K562 (cell line): ENCODE data around the gene NTN1. TPM values are rescaled to one million over a fixed set of nuclear protein-coding genes. Genes with fewer than 3 reads are reported as not detected.

Source experiments
- ATAC-seq: fragments of 200-7000 bp; cut with Tn5 transposase; 3 replicates; pipeline ENCODE4 v1.9.1; 2020; ENCODE audit warnings: moderate library complexity
- BruUV-seq: library from RNA; stranded (reverse); fragments of 400-500 nt; replicated peaks from 2 replicates; lab custom pipeline; 2021; lab: Mats Ljungman, UMichigan
- CTCF ChIA-PET: fragments of 300-600 bp; formaldehyde crosslinking; extraction: SDS; loops from one replicate; lab custom pipeline; 2021; ENCODE audit warnings: low intra/inter-chr PET ratio; lab: Yijun Ruan, JAX
- POLR2A ChIA-PET: fragments of 300-600, 350-650 bp; sonication (Branson Sonifier 250); formaldehyde crosslinking; extraction: SDS; loops from one replicate; lab custom pipeline; 2021; ENCODE audit warnings: antibody characterized with exemption, inconsistent platforms; lab: Yijun Ruan, JAX
- DNase-seq, 4 experiments: peaks; one replicate each; pipeline versions ENCODE4 v3.0.0 to v3.0.0-alpha.2; 2011 to 2018; ENCODE audit warnings: low spot score in 3 of 4, mixed read lengths in 3 of 4; ENCODE audit errors: extremely low read depth in 1 of 4
- FAIRE-seq: peaks from 2 replicates; lab custom pipeline; 2011; peaks lifted over from hg19 to GRCh38; lab: Jason Lieb, UNC
- H2AFZ ChIP-seq: 2 replicates; pipeline ENCODE4 v1.6.0; 2011; ENCODE audit warnings: low read depth, low read length, control low read depth, inconsistent platforms
- H3K27ac ChIP-seq: fragments of 200-600 bp; 3 replicates; pipeline ENCODE4 v1.8.0; 2011; ENCODE audit warnings: low read depth, mild to moderate bottlenecking, control low read depth, inconsistent platforms, low read length, moderate library complexity, mixed read lengths; ENCODE audit errors: extremely low read depth
- H3K27me3 ChIP-seq, 2 experiments: fragments of 300-600 bp in 1 of 2; 2 replicates in 1 of 2; 3 replicates in 1 of 2; pipeline versions ENCODE4 v1.6.0 to v1.8.0; 2011; ENCODE audit warnings: inconsistent platforms in 2 of 2, low read length in 2 of 2, mild to moderate bottlenecking in 1 of 2, mixed read lengths in 1 of 2, moderate library complexity in 1 of 2; ENCODE audit not compliant: control insufficient read depth in 2 of 2, insufficient read depth in 2 of 2
- H3K36me3 ChIP-seq: fragments of 300-600 bp; 3 replicates; pipeline ENCODE4 v1.8.0; 2011; ENCODE audit warnings: mild to moderate bottlenecking, low read length, inconsistent platforms; ENCODE audit not compliant: control insufficient read depth, insufficient read depth
- H3K4me1 ChIP-seq, 2 experiments: fragments of 200-600 bp in 1 of 2; replicated peaks in 1 of 2; 2 replicates in 1 of 2; 3 replicates in 1 of 2; pipeline versions ENCODE4 v1.5.1 to v1.8.0; 2011; ENCODE audit warnings: inconsistent platforms in 2 of 2, low read length in 2 of 2, mild to moderate bottlenecking in 1 of 2, mixed read lengths in 1 of 2, moderate library complexity in 1 of 2; ENCODE audit not compliant: control insufficient read depth in 2 of 2, insufficient read depth in 2 of 2
- H3K4me2 ChIP-seq: 2 replicates; pipeline ENCODE4 v1.6.1; 2011; ENCODE audit warnings: low read length, control low read depth, inconsistent platforms, mixed read lengths; ENCODE audit not compliant: insufficient read depth
- H3K4me3 ChIP-seq: fragments of 200-600 bp; sonication (generic), shearing (Covaris generic); 2 replicates; pipeline ENCODE4 v1.5.1; 2016; ENCODE audit warnings: control low read depth, inconsistent platforms
- H3K79me2 ChIP-seq: fragments of 200-600 bp; 3 replicates; pipeline ENCODE4 v1.8.0; 2011; ENCODE audit warnings: low read length, inconsistent platforms; ENCODE audit not compliant: control insufficient read depth, insufficient read depth
- H3K9ac ChIP-seq, 2 experiments: 2 replicates each; pipeline versions ENCODE4 v1.6.0 to v1.6.1; 2011; ENCODE audit warnings: low read depth in 2 of 2, low read length in 2 of 2, control low read depth in 1 of 2, inconsistent platforms in 1 of 2, mild to moderate bottlenecking in 1 of 2, mixed read lengths in 1 of 2; ENCODE audit not compliant: insufficient read depth in 1 of 2
- H3K9me1 ChIP-seq: one replicate; pipeline ENCODE4 v1.6.0; 2011; ENCODE audit warnings: inconsistent platforms, mild to moderate bottlenecking, low read length, moderate library complexity; ENCODE audit not compliant: control insufficient read depth, insufficient read depth
- H3K9me3 ChIP-seq: replicated peaks from 2 replicates; pipeline ENCODE4 v1.5.1; 2011; ENCODE audit warnings: low read depth, low read length, inconsistent platforms; ENCODE audit not compliant: control insufficient read depth, insufficient read depth
- H4K20me1 ChIP-seq: replicated peaks from 2 replicates; pipeline ENCODE4 v1.6.1; 2011; ENCODE audit warnings: low read length, inconsistent platforms, mixed read lengths; ENCODE audit not compliant: control insufficient read depth, insufficient read depth
- CC2D1A ChIP-seq: fragments of 450-650 bp; IDR thresholded peaks from 2 replicates; pipeline ENCODE4 v1.6.1; 2017; ENCODE audit warnings: mild to moderate bottlenecking
- CEBPB ChIP-seq: fragments of 450-650 bp; IDR thresholded peaks from 2 replicates; pipeline ENCODE4 v1.6.1; 2016; ENCODE audit warnings: missing genetic modification characterization, missing compliant biosample characterization
- CEBPG ChIP-seq, 3 experiments: fragments of 200-800 bp in 1 of 3; sonication (Bioruptor generic) in 1 of 3; sonication (generic) in 1 of 3; formaldehyde crosslinking in 1 of 3; IDR thresholded peaks in 2 of 3; conservative IDR thresholded peaks in 1 of 3; 2 replicates each; pipeline versions ENCODE4 v1.6.1 to v1.8.0; 2016 to 2022; ENCODE audit warnings: missing compliant biosample characterization in 2 of 3, missing genetic modification characterization in 2 of 3, mild to moderate bottlenecking in 1 of 3, missing genetic modification reagents in 1 of 3
- ESRRB ChIP-seq: fragments of 250-450 bp; sonication (Bioruptor Pico); IDR thresholded peaks from 2 replicates; pipeline ENCODE4 v1.5.0; 2020; ENCODE audit warnings: mild to moderate bottlenecking, moderate library complexity, borderline replicate concordance
- HCFC1 ChIP-seq: IDR thresholded peaks from 2 replicates; pipeline ENCODE4 v1.6.1; 2012; ENCODE audit warnings: low read depth, low read length, improper control_type of control experiment
- HDAC3 ChIP-seq: fragments of 450-650 bp; IDR thresholded peaks from 2 replicates; pipeline ENCODE4 v1.6.1; 2018; ENCODE audit warnings: borderline replicate concordance, mild to moderate bottlenecking, moderate library complexity; ENCODE audit not compliant: partially characterized antibody
- HLTF ChIP-seq: fragments of 450-650 bp; IDR thresholded peaks from 2 replicates; pipeline ENCODE4 v1.6.1; 2016
- KLF16 ChIP-seq: IDR thresholded peaks from 2 replicates; pipeline ENCODE4 v1.6.1; 2016; ENCODE audit warnings: antibody characterized with exemption
- MEIS2 ChIP-seq: fragments of 450-650 bp; IDR thresholded peaks from 2 replicates; pipeline ENCODE4 v1.6.1; 2014; ENCODE audit warnings: mild to moderate bottlenecking; ENCODE audit not compliant: partially characterized antibody
- PCBP1 ChIP-seq: fragments of 200-400 bp; formaldehyde crosslinking; IDR thresholded peaks from 2 replicates; pipeline ENCODE4 v1.6.1; 2018; ENCODE audit warnings: mild to moderate bottlenecking, low read depth, low read length; ENCODE audit not compliant: poor library complexity, severe bottlenecking
- PHB2 ChIP-seq: fragments of 450-650 bp; IDR thresholded peaks from 2 replicates; pipeline ENCODE4 v1.6.1; 2017; ENCODE audit warnings: low read depth
- RBFOX2 ChIP-seq: fragments of 200-400 bp; formaldehyde crosslinking; IDR thresholded peaks from 2 replicates; pipeline ENCODE4 v1.6.1; 2017; ENCODE audit warnings: low read depth, mild to moderate bottlenecking, low read length, moderate library complexity
- RBM17 ChIP-seq: fragments of 200-400 bp; formaldehyde crosslinking; IDR thresholded peaks from 2 replicates; pipeline ENCODE4 v1.6.1; 2017; ENCODE audit warnings: low read depth, mild to moderate bottlenecking, low read length, borderline replicate concordance
- SETDB1 ChIP-seq: IDR thresholded peaks from one replicate; pipeline ENCODE4 v1.6.1; 2012; ENCODE audit warnings: low read length, control low read depth, inconsistent platforms
- SMAD3 ChIP-seq: fragments of 450-650 bp; formaldehyde crosslinking; conservative IDR thresholded peaks from 2 replicates; pipeline ENCODE4 v1.4.0; 2020; ENCODE audit warnings: mild to moderate bottlenecking
- STAT5A ChIP-seq: IDR thresholded peaks from 2 replicates; pipeline ENCODE4 v1.6.1; 2012; ENCODE audit warnings: low read length, inconsistent platforms, borderline replicate concordance
- ZFPM2 ChIP-seq: fragments of 250-450 bp; sonication (Bioruptor Pico); IDR thresholded peaks from 2 replicates; pipeline ENCODE4 v1.5.1; 2022; ENCODE audit warnings: mild to moderate bottlenecking
- ZKSCAN3 ChIP-seq: fragments of 250-450 bp; sonication (Bioruptor Pico); IDR thresholded peaks from 2 replicates; pipeline ENCODE4 v1.4.0; 2020
- ZNF431 ChIP-seq: sonication (generic); formaldehyde crosslinking; IDR thresholded peaks from 2 replicates; pipeline ENCODE4 v1.8.0; 2022; ENCODE audit warnings: mild to moderate bottlenecking, missing genetic modification reagents
- ZNF436 ChIP-seq: fragments of 250-450, 450-650 bp; sonication (Bioruptor Pico); formaldehyde crosslinking; IDR thresholded peaks from 2 replicates; pipeline ENCODE4 v1.7.0; 2020; ENCODE audit warnings: mild to moderate bottlenecking
- ZNF644 ChIP-seq: fragments of 200-800 bp; sonication (Bioruptor generic); IDR thresholded peaks from 2 replicates; pipeline ENCODE4 v1.6.1; 2016; ENCODE audit warnings: low read depth, missing genetic modification characterization, missing compliant biosample characterization
- WGBS: fragments of 100-300 bp; shearing (Covaris generic); methylation state at CpG from one replicate; pipeline ENCODE4 v1.1.6; 2016; ENCODE audit warnings: low coverage, mixed read lengths; ENCODE audit not compliant: insufficient coverage; ENCODE audit errors: missing lambda C conversion rate; 5-methylcytosine and 5-hydroxymethylcytosine counted together
- in situ Hi-C: fragments of 300-500 bp; cut with MboI; formaldehyde crosslinking; loops from 4 replicates; pipeline ENCODE4 v1.15.0; 2018; ENCODE audit warnings: inconsistent platforms, mixed read lengths
- intact Hi-C: fragments of 100-400 bp; cut with micrococcal nuclease; formaldehyde crosslinking; loops from 2 replicates; pipeline ENCODE4 v1.14.2; 2022
- polyA plus RNA-seq, 8 experiments: library from polyadenylated mRNA; depleted of rRNA in 4 of 8; stranded (reverse) in 5 of 8; unstranded in 3 of 8; fragments of >200 nt; fragmentation: Nextera tagmentation in 2 of 8; fragmentation: Illumina TruSeq in 1 of 8; extraction: Ambion mirVana in 2 of 8; extraction: Trizol in 1 of 8; gene quantifications; 2 replicates each; pipeline versions ENCODE4 v1.2.1 to v1.2.3, GENCODE V29; 2011 to 2014; ENCODE audit warnings: inconsistent platforms in 1 of 8, missing spikeins in 1 of 8
- total RNA-seq, 7 experiments: library from RNA; depleted of rRNA in 6 of 7; stranded (reverse); fragments of >200 nt in 6 of 7; fragmentation: Illumina TruSeq in 2 of 7; extraction: Trizol in 2 of 7; gene quantifications; 2 replicates each; pipeline versions ENCODE4 v1.2.1 to v1.2.3, GENCODE V29; 2011 to 2021; ENCODE audit warnings: low replicate concordance in 1 of 7

NTN1 gene
- total and polyA plus RNA-seq, 9 of the 15 experiments (the other 6 are each of a cell fraction or from before 2014, with no cell fraction given), result 0.02 TPM; not detected in 8

GRCh38 chr17:9253308-9253707 lies 232.0 kb downstream of the NTN1 start:
- DNase-seq, result no peak
- no peak overlapping the region for H3K27ac ChIP-seq
- peaks cover 7% of the 10 kb centered on the region in 2 experiments; a peak in 3 of 5 replicates for H3K27me3 ChIP-seq
- BruUV-seq, result no TSS peak
- no peak for TF ChIP-seq CEBPG (CRISPR knock-in tag; IDR thresholded peaks at IDR 0.05)
- peak; percentile 23 to 58; a peak in 3 of 4 replicates for TF ChIP-seq CEBPG (tag; conservative IDR thresholded peaks at IDR 0.05 in 1 of 2, IDR thresholded peaks at IDR 0.05 in 1 of 2)
- no peak for TF ChIP-seq PHB2
- TF ChIP-seq CEBPB (tag), result peak; percentile 78
- H3K79me2 ChIP-seq, result no peaks in the 10 kb centered on the region
- no peaks in the 10 kb centered on the region for H3K4me1 ChIP-seq
- no peaks in the 10 kb centered on the region for H3K9me3 ChIP-seq
- no peaks in the 10 kb centered on the region for H4K20me1 ChIP-seq
- no peaks in the 10 kb centered on the region for H3K36me3 ChIP-seq
- H3K4me3 ChIP-seq, result no peak overlapping the region
- H2AFZ ChIP-seq, result no peak overlapping the region
- 8% methylated on average over 3 of the region's 3 CpGs for WGBS
- no peak overlapping the region for H3K4me2 ChIP-seq
- no peak for FAIRE-seq
- in situ Hi-C loops (no loop called here), intact Hi-C loops (no loop called here)
- H3K9ac ChIP-seq, result no peak overlapping the region
- no peak for ATAC-seq
- CTCF ChIA-PET, result no interaction called here
- no peaks in the 10 kb centered on the region for H3K9me1 ChIP-seq
- POLR2A ChIA-PET, result no interaction called here

DNA sequence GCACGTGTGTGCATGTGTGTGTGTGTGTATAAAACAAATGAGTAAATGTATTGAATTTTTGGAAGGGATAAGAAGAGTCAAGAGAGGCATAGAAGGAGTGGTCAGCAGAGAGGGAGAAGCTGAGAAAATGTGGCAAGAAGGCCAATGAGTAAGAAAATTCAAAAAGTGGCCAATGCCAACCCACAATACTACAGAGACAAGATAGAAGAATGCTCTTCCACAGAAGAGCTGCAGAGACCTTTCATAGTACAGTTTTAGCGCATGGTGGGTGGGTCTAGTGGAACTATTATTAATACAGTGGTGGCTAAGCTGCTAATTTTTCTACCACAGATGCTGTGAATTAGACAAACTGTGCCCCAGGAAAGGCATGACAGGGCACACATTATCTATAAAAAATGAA lies 233.5 kb downstream of the NTN1 start:
- no peak overlapping the region for H3K4me3 ChIP-seq
- DNase-seq (no peak), ATAC-seq (no peak), FAIRE-seq (no peak)
- H3K27me3 ChIP-seq, result peaks cover 7 to 18% of the 10 kb centered on the region in 2 experiments; a peak in 3 of 5 replicates
- POLR2A ChIA-PET, result no interaction called here
- no TSS peak for BruUV-seq
- no peak overlapping the region for H3K27ac ChIP-seq
- 0 out of 2 replicates have a peak, but pooled peaks cover 3% of the 10 kb centered on the region for H4K20me1 ChIP-seq
- no peaks in the 10 kb centered on the region for H3K9me1 ChIP-seq
- no peaks in the 10 kb centered on the region for H3K9me3 ChIP-seq
- TF ChIP-seq HLTF (no peak), SMAD3 (CRISPR knock-in tag) (no peak), KLF16 (no peak), ZNF436 (CRISPR knock-in tag) (no peak), ZNF644 (tag) (no peak), ESRRB (no peak), RBM17 (no peak), ZFPM2 (no peak), STAT5A (no peak), SETDB1 (no peak), MEIS2 (no peak), ZKSCAN3 (CRISPR knock-in tag) (no peak), ZNF431 (CRISPR knock-in tag) (no peak), HCFC1 (no peak), CC2D1A (no peak), PCBP1 (no peak), RBFOX2 (no peak), HDAC3 (no peak)
- H3K4me2 ChIP-seq, result no peak overlapping the region
- CTCF ChIA-PET, result no interaction called here
- no peaks in the 10 kb centered on the region for H3K79me2 ChIP-seq
- 17% methylated on average over 2 of the region's 2 CpGs for WGBS
- H3K36me3 ChIP-seq, result no peaks in the 10 kb centered on the region
- H3K9ac ChIP-seq, result no peak overlapping the region
- in situ Hi-C loops (no loop called here), intact Hi-C loops (no loop called here)
- no peak overlapping the region for H2AFZ ChIP-seq
- no peaks in the 10 kb centered on the region for H3K4me1 ChIP-seq
